ENCODE measurements around the gene IFI27L1.

The IFI27L1 gene

GRCh38 chr14:94114589-94115057 is 33.5 kb downstream of the IFI27L1 start:
- no peak for TF ChIP-seq CTCF (IDR thresholded peaks at IDR 0.05; ENCODE audit: low read depth, low read length)
- H3K4me3 ChIP-seq (ENCODE audit: low read depth, low read length) = no peak overlapping the region

GRCh38 chr14:94115058-94115591 is 34.0 kb downstream of the IFI27L1 start:
- TF ChIP-seq CTCF (IDR thresholded peaks at IDR 0.05; ENCODE audit: low read depth, low read length) = no peak
- H3K4me3 ChIP-seq (ENCODE audit: low read depth, low read length) = no peak overlapping the region

- no peak for TF ChIP-seq CTCF (IDR thresholded peaks at IDR 0.05; ENCODE audit: low read depth, low read length)
- H3K4me3 ChIP-seq (ENCODE audit: low read depth, low read length) = no peak overlapping the region
Measured at GRCh38 chr14:94115631-94116030, 34.5 kb downstream of the IFI27L1 start.

GRCh38 chr14:94116701-94117100 is 35.6 kb downstream of the IFI27L1 start:
- TF ChIP-seq CTCF (IDR thresholded peaks at IDR 0.05; ENCODE audit: low read depth, low read length) = no peak

GRCh38 chr14:94117856-94118255 is 36.7 kb downstream of the IFI27L1 start:
- H3K4me3 ChIP-seq (ENCODE audit: low read depth, low read length) = no peak overlapping the region
- TF ChIP-seq CTCF (IDR thresholded peaks at IDR 0.05; ENCODE audit: low read depth, low read length) = no peak

More at GRCh38 chr14:94116701-94117100, 35.6 kb downstream of the IFI27L1 start:
- H3K4me3 ChIP-seq (ENCODE audit: low read depth, low read length) = no peak overlapping the region

- TF ChIP-seq CTCF (IDR thresholded peaks at IDR 0.05; ENCODE audit: low read depth, low read length) = no peak
- H3K4me3 ChIP-seq (ENCODE audit: low read depth, low read length) = no peak overlapping the region
Measured at GRCh38 chr14:94119071-94119470, 38.0 kb downstream of the IFI27L1 start.

GRCh38 chr14:94120667-94121340 is 39.7 kb downstream of the IFI27L1 start:
- TF ChIP-seq CTCF (IDR thresholded peaks at IDR 0.05; ENCODE audit: low read depth, low read length) = no peak
- H3K4me3 ChIP-seq (ENCODE audit: low read depth, low read length) = no peak overlapping the region

All from WI38 (cell line).